HG02678 (cell line): ENCODE measurements around the gene ZBTB22.
A peak's percentile ranks its signal among the peaks of the same experiment; 100 is the strongest.
"Not testable (repeated sequence)": the region's sequence is repeated elsewhere in the genome, so short reads cannot be mapped to it uniquely, and the experiment has no call there.

Source experiments
- ATAC-seq: cut with Tn5 transposase; IDR thresholded peaks from one replicate; pipeline ENCODE4 v1.9.1; 2021; ENCODE audit warnings: mild to moderate bottlenecking, moderate library complexity; ENCODE audit not compliant: unreplicated experiment

Gene ZBTB22

DNA sequence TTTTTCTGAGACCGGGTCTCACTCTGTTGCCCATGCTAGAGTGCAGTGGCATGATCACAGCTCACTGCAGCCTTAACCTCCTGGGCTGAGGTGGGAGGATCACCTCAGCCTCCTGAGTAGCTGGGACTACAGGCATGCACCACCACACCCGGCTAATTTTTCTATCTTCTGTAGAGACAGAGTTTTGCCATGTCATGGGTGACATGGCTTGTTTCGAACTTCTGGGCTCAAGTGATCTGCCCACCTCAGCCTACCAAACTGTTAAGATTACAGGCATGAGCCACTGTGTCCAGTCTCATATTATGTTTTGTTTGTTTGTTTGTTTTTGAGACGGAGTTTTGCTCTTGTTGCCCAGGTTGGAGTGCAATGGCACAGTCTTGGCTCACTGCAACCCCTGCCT lies 32.3 kb downstream of the ZBTB22 start:
- ATAC-seq = not testable (repeated sequence)

- no peak for ATAC-seq
Measured at GRCh38 chr6:33280539-33280938, 37.0 kb downstream of the ZBTB22 start.

DNA sequence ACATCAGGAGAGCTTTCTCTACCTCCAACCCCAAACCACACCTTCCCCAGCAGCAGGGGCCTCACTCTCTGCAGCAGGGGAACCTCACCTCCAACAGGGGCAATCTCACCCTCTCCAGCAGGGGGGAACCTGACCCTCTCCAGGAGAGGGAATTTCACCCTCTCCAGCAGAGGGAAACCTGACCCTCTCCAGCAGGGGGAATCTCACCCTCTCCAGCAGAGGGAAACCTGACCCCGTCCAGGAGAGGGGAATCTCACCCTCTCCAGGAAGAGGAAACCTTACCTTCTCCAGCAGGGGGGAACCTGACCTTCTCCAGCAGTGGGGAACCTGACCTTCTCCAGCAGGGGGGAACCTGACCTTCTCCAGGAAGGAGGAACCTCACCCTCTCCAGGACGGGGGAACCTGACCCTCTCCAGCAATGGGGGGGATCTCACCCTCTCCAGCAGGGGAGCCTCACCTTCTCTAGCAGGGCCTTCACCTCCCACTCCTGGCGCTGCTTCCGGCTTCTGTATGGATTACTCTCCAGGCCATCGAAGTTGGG lies 37.5 kb downstream of the ZBTB22 start:
- ATAC-seq = no peak

- no peak for ATAC-seq
Measured at GRCh38 chr6:33279257-33279695, 38.3 kb downstream of the ZBTB22 start.

- ATAC-seq = no peak
Measured at GRCh38 chr6:33278810-33279209, 38.7 kb downstream of the ZBTB22 start.

GRCh38 chr6:33278392-33278741 lies 39.2 kb downstream of the ZBTB22 start:
- no peak for ATAC-seq

GRCh38 chr6:33277663-33278391 lies 39.7 kb downstream of the ZBTB22 start:
- ATAC-seq = no peak

GRCh38 chr6:33276864-33277662 lies 40.5 kb downstream of the ZBTB22 start, which contains the start of gene B3GALT4:
B3GALT4 (plus strand) TSS chr6:33277123; CDS start chr6:33277420, 297 bp downstream.
- ATAC-seq = peak; percentile 69

- no peak for ATAC-seq
Measured at GRCh38 chr6:33276581-33276863, 41.0 kb downstream of the ZBTB22 start.

DNA sequence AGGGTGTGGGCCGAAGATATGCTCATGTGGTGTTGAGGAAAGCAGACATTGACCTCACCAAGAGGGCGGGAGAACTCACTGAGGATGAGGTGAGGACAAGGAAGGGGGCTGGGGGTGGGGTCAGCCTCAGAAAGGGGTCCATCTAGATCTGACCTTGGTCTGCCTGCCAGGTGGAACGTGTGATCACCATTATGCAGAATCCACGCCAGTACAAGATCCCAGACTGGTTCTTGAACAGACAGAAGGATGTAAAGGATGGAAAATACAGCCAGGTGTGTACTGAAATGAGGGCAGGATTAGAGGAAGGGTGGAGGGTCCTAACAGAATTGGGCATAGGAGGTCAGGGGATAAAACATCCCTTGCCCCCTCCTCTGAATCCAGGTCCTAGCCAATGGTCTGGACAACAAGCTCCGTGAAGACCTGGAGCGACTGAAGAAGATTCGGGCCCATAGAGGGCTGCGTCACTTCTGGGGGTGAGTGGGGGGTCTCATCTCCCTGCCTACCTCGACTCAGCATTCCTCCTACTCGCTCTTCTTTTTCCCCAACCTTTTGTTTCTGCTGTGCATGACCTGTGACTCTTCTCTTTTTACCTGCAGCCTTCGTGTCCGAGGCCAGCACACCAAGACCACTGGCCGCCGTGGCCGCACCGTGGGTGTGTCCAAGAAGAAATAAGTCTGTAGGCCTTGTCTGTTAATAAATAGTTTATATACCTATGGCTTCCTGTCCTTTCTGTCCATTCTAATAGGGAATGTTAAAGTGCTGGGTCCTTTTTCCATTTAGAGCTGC lies 41.6 kb downstream of the ZBTB22 start:
- not testable (repeated sequence) for ATAC-seq

- no peak for ATAC-seq
Measured at GRCh38 chr6:33273924-33274902, 43.3 kb downstream of the ZBTB22 start.

DNA sequence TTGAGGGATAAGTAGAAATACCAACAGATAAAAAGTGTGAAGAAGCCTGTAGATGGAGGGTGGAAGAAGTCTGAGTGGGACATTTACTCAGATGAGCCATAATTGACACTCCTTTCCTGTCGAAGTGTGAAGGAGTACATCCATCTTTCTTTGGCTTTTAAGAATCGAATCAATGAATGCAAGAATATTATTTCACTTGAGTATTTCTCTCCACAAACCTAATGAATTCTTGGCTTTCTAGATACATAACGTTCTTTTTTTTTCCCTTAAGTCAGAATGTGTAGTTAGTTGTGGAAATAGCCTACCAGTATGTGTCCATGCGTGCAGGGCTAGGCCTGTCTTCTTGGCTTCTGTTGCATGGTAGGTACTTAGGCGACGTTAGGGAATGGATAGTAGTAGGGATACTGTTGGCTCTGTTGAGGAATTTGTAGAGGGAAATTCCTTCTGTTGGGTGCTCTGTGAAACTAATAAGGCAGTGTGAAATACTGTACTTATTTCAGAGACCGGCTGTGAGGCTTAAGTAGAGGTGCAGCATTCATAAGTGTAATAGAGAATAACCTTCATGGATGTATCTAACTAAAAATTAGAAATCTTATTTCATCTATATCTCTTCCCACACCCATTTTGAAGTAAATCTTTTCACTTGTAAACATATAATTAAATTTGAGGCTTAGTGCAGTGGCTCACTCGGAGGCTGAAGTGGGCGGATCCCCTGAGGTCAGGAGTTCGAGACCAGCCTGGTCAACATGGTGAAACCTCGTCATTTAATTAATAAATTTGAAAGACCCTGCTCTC lies 44.2 kb downstream of the ZBTB22 start:
- no peak for ATAC-seq

DNA sequence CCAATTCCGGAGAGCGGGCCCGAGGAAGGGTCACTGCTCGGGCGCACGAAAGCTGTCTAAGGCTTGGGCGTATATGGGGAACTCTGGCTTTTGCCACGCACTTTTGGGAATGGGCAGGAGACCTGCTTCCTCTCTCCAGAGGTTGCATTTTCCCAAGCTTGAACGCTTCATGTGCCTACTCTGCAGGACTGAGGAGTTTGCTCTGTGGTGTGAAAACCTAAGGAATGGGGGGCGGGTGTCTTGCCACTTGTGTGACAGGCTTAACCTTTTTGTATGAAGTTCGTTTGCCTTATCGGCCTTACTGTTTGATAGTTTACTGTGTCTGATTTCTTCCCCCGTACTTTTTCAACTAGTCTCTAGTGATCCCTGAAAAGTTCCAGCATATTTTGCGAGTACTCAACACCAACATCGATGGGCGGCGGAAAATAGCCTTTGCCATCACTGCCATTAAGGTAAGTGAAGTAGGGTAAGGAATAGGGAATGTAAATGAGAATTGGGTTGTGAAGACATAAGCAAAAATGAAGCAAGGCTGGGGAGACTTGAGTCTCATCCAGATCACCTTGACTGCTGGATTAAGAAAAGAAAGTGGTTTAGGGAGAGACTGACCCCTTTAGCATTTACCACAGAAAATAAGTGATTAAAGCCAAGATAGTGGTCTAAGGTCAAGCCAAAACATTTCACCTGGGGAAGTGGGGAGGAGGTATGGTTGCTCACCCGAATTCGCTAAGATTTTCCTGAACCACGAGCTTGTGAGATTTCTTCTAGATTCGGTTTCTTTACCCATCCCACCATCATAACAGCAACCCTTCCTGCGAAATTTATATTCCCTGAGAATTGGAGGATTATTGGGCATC lies 45.0 kb downstream of the ZBTB22 start:
- ATAC-seq = no peak

DNA sequence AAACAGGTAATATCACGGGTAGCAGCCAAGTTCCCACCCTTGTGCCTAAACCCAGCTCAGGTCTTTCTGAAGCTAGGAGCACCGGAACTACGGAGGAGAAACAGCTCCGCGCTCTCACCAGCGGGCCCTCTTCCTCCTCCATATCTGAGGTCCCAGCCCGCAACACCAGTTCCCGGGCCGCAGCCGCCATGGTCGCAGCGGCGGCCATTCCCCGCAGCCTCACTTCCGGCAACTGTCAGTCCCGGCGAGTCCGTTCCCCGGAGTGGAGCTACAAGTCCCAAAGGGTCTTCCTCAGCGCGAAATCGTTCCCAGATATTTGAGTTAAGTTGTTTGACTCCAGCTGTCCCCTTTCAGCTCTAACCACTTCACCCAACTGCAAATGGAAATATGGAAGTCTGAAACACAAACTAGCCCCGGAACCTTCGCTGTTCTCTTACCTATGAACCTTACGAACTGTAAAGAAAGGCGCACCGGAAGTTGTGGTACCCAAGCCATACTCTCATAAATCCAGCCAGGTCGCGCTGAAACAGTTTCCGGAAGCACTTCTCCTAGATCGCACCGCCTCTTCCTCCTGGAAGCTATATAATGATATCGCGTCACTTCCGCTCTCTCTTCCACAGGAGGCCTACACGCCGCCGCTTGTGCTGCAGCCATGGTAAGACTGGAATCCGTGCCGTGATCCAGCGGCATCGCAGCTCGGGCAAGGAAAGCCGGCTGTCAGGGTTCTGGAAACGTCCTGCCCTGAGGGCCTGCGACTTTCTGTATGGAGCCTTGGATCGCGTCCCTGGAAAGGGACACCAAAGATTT lies 45.9 kb downstream of the ZBTB22 start, which contains the start of the genes RPS18 and VPS52:
TSS of gene RPS18 (plus strand) at position 608 of the 807 bp plus-strand sequence. CDS start at position 653, 45 bp downstream.
TSS of gene VPS52 (minus strand) at position 409 of the 807 bp plus-strand sequence. CDS start at position 208, 201 bp downstream.
- ATAC-seq = peak; percentile 87

- peak; percentile 8 for ATAC-seq
Measured at GRCh38 chr6:33271117-33271467, 46.5 kb downstream of the ZBTB22 start.
